Tracheal epithelial cell (primary cell): ENCODE results near the gene TNXB. TPM values are rescaled to one million over a fixed set of nuclear protein-coding genes. Genes with fewer than 3 reads are reported as not detected.

Experiments
- total RNA-seq: library from RNA; depleted of rRNA; stranded (reverse); fragments of >200 nt; gene quantifications from 2 replicates; pipeline ENCODE4 v1.2.1, GENCODE V29; 2014

Gene TNXB, protein sequence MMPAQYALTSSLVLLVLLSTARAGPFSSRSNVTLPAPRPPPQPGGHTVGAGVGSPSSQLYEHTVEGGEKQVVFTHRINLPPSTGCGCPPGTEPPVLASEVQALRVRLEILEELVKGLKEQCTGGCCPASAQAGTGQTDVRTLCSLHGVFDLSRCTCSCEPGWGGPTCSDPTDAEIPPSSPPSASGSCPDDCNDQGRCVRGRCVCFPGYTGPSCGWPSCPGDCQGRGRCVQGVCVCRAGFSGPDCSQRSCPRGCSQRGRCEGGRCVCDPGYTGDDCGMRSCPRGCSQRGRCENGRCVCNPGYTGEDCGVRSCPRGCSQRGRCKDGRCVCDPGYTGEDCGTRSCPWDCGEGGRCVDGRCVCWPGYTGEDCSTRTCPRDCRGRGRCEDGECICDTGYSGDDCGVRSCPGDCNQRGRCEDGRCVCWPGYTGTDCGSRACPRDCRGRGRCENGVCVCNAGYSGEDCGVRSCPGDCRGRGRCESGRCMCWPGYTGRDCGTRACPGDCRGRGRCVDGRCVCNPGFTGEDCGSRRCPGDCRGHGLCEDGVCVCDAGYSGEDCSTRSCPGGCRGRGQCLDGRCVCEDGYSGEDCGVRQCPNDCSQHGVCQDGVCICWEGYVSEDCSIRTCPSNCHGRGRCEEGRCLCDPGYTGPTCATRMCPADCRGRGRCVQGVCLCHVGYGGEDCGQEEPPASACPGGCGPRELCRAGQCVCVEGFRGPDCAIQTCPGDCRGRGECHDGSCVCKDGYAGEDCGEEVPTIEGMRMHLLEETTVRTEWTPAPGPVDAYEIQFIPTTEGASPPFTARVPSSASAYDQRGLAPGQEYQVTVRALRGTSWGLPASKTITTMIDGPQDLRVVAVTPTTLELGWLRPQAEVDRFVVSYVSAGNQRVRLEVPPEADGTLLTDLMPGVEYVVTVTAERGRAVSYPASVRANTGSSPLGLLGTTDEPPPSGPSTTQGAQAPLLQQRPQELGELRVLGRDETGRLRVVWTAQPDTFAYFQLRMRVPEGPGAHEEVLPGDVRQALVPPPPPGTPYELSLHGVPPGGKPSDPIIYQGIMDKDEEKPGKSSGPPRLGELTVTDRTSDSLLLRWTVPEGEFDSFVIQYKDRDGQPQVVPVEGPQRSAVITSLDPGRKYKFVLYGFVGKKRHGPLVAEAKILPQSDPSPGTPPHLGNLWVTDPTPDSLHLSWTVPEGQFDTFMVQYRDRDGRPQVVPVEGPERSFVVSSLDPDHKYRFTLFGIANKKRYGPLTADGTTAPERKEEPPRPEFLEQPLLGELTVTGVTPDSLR (N-terminal part only)
- total RNA-seq, result 0.43 and 0.48 TPM in 2 replicates

DNA sequence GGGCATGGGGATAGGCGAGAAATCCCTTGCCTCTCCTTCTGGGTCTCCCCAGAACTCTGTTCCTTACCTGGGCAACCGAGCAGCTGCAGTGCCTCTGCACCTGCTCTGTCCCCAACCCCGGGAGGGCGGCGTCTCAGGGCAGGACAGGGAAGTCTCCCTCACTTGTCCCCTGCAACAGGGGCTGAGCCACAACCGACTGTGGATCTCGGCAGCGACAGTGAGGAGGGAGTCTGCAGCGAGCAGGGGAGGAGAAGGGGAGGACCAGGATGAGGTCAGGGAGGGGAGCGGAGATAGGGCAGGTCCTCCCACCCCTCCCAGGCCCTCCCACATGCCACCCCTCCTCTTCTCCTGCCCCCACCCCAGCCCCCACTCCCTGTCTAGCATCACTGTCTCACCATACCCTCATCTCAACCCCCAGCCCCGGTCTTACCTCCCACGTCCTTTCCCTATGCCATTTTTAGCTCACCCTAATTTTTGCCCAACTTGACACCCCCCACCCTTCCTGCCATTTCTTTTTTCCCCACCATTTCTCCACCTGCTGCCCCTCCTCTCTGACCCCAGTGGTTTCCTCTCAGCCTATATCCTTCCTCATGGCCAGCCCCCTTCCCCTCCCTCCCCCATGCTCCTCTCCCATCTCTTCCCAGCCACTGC, at the start of gene TNXB:
Gene TNXB, minus strand, starts transcription at position 225 of the 651 bp plus-strand sequence. CDS start 11,140 bp downstream, outside the sequence.

DNA sequence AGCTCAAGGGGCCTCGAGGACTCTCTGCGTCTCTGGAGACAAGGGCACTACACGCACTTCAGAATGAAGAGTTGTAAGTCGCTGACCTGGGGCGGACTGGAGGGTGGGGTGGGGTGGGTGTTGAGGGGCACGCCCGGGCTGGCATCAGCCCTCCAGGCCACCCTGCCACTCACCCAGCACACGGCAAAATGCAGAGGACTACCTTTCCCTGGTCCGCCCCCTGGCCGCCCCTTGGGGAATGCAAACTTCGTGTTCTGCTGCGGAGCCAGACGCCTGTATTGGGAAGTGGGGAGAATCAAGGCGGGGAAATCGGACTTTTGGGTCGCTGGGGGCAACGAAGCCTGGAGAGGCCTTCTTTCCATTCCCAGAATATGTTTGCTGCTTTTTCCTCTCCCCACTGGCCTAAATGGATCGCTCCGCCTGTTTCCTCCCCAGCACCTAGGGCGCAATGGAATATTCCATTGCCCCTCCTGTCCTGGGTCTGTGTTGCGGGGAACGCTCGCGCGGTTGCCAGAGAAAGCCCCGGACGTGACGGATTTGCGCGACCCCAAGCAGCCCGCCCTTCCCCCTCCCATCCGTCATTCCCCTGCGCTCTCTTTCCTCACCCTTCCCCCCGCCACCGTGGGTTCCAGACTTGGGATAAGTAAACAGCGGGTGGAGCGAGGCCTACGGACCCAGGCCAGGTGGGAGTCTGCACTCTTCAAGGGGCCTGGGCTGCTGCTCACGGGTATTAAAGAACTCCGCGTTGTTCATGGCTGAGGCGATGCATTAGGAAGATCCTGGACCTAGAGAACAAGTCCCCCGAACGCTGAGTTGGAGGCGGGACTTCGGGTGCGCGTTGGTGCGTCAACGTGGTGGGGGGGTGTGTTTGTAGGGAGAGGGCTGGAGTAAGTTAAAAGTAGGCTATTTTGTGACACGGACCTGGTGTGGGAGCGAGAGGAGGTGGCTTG, 44.7 kb upstream of the TNXB start, which contains the start of gene PPT2:
Gene PPT2, plus strand, starts transcription at position 578 of the 950 bp plus-strand sequence. CDS start 454 bp downstream, outside the sequence.

DNA sequence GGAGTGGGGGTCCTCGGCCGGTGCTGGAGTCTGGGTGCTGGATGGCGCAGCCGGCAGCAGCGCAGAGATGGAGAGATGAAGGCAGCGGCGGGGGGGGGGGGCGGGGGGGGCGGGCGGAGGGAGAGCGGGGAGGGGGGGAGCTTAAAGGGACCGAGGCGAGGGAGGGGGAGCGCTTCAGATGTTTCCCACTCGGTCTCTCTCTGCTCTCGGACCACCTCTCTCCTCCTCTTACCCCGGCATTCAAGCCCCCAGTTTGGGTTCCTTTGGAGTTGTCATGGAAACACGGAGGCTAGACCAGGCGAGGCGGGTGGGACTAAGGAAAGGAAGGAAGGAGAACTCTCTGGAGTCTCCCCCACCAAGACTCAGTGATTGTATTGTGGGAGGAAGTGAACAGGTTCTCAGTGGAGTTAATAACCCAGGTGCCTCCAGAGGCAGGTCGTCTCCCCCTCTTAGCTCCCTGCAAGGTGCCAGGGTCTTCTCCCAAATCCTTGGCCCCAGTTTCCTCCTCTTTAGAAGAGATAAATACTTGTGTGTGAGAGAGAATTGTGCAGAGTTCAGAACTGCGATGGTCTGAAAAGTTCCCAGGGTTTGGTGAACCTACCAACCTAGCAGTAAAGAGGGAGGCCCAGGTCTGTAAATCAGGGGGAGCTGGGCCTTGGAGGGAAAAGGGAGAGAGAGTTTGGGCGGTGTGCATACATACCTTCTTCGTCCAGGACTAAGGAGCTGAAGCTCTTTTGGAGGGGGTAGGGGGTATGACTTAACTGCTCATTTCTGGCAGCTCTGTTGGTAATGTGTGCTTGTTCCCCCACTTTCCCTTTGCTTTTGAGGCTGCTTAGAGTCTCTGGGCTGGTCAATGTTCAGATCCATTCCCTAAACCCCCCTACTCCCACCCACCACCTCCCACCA, 43.0 kb upstream of the TNXB start, which contains the start of gene PRRT1:
Gene PRRT1, minus strand, starts transcription at position 77 of the 906 bp plus-strand sequence. CDS start 112 bp downstream, outside the sequence.

DNA sequence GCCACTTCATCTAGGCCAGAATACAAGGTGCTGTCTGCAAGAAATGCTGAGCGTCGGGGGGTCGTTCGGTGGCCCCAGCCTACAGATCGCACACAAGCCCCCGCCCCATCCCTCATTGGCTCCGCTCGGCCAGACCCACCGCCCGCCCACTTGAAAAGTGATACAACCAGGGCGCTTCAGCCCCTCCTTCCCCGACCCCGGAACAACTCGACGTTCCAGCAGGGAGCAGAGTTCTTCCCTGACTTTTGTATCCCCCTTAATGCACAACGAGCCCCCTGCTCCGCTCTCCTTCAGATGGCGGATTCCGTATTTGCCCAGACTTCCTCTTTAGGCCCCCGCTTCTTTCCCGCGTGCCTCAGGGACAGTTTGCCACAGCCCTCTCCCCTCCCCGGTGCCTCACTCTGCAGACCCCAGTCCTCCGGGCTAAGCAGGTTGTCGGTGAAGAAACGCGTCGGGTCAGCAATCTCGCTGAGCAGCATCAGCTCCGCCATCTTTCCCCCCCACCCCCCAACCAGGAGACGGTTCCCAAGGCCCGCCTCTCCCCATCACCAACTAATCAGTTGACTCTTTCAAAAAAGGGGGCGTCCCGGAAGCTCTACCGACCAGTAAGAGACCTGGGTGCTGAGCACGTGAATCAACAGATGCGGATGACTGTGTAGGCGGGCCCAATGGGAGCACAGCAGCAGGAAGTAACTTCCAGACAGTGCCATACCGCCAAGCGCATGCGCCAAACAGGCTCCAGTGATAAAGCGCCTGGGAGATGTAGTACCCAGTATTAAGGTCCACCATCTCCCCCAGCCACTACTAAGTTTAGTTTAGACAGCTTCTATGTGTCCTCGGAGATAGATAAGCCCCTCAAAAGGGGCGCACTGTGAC, 18.8 kb upstream of the TNXB start, which contains the start of gene ATF6B:
Gene ATF6B, minus strand, starts transcription at position 530 of the 876 bp plus-strand sequence. Its CDS starts 39 bp downstream, at position 491.

DNA sequence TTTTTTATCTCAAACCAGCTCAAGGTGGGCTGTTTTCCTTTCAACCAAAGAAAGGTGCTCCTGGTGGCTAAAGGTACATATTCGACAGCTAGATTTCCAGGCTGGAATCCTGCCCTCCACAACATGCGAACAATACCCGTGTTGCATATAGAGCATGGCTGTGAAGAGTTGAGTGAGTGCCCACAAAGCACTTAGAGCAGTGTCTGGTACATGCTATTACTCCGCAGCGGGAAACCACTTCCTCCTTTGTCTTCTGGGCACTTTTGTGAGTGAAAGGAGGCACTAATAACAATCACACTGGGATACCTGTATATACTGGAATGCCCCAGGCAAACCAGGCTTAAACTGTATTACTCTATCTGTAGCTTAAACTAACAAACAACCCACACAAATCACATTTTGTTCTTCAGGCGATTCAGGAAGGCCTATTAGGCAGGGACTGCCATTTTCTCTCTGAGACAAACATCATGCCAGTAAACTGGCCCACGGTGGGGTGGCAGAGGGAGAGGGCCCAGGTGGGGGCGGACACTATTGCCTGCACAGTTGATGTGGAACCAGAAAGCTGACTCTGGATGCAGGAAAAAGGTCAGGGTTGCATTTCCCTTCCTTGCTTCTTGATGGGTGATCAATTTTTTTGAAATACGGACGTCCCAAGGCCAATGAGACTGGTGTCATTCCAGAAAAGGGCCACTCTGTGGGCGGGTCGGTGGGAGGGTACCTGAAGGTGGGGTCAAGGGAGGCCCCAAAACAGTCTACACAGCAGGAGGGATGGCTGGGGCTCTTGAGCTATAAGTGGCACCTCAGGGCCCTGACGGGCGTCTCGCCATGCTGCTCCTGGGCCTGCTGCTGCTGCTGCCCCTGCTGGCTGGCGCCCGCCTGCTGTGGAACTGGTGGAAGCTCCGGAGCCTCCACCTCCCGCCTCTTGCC, 71.3 kb downstream of the TNXB start, which contains the start of gene CYP21A2:
Gene CYP21A2, plus strand, starts transcription at position 818 of the 927 bp plus-strand sequence. Its CDS starts 8 bp downstream, at position 826.

DNA sequence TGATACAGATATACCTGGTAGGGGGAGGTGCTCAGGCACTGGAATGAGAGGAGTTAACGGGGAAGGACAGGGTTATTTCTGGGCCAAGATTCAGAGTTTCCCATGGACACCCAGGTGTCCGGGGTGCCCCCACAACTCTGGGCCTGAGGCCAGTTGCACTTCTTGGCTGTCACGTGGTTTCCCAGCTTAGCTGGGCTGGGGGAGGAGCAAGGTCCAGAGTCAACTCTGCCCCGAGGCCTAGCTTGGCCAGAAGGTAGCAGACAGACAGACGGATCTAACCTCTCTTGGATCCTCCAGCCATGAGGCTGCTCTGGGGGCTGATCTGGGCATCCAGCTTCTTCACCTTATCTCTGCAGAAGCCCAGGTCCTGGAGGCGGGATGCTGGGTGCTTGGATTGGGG, 94.6 kb downstream of the TNXB start, which contains the start of gene C4B:
Gene C4B, plus strand, starts transcription at position 249 of the 400 bp plus-strand sequence. Its CDS starts 51 bp downstream, at position 300.

Other genes starting within 250 kb of the TNXB start
- 70.3 and 75.4 TPM in 2 replicates for gene NEU1, start 246.5 kb downstream of the TNXB start, total RNA-seq
- 3.8 and 8.2 TPM in 2 replicates for gene SLC44A4, start 230.3 kb downstream of the TNXB start, total RNA-seq
- 25.6 and 28.4 TPM in 2 replicates for gene EHMT2, start 211.6 kb downstream of the TNXB start, total RNA-seq
- 0.72 and 3.0 TPM in 2 replicates for gene ZBTB12, start 207.3 kb downstream of the TNXB start, total RNA-seq
- gene C2, start 181.6 kb downstream of the TNXB start, total RNA-seq, result 0.96 and 2.1 TPM in 2 replicates
- 0.64 and 19.0 TPM in 2 replicates for gene CFB, start 163.2 kb downstream of the TNXB start, total RNA-seq
- gene NELFE, start 150.4 kb downstream of the TNXB start, total RNA-seq, result 120 and 152 TPM in 2 replicates
- 48.2 and 48.4 TPM in 2 replicates for gene SKIC2, start 150.2 kb downstream of the TNXB start, total RNA-seq
- gene DXO, start 137.2 kb downstream of the TNXB start, total RNA-seq, result 10.6 and 13.2 TPM in 2 replicates
- 1.4 and 2.8 TPM in 2 replicates for gene C4A, start 127.3 kb downstream of the TNXB start, total RNA-seq
- gene C4B, start 94.5 kb downstream of the TNXB start, total RNA-seq, result 1.2 and 2.3 TPM in 2 replicates
- gene CYP21A2, start 70.9 kb downstream of the TNXB start, total RNA-seq, result 0.24 TPM in 1 of 2 replicates, not detected in the other
- 12.6 and 15.2 TPM in 2 replicates for gene ATF6B, start 18.9 kb upstream of the TNXB start, total RNA-seq
- gene FKBPL, start 20.9 kb upstream of the TNXB start, total RNA-seq, result 4.3 and 7.0 TPM in 2 replicates
- not detected in 2 replicates for gene PRRT1, start 42.6 kb upstream of the TNXB start, total RNA-seq
- 11.1 and 83.4 TPM in 2 replicates for gene PPT2, start 44.8 kb upstream of the TNXB start, total RNA-seq
- gene EGFL8, start 55.3 kb upstream of the TNXB start, total RNA-seq, result 0.24 TPM in 1 of 2 replicates, not detected in the other
- gene AGPAT1, start 66.7 kb upstream of the TNXB start, total RNA-seq, result 9.4 and 11.3 TPM in 2 replicates
- 33.2 and 39.8 TPM in 2 replicates for gene RNF5, start 69.1 kb upstream of the TNXB start, total RNA-seq
- 0.43 TPM in 1 of 2 replicates, not detected in the other for gene AGER, start 74.9 kb upstream of the TNXB start, total RNA-seq
- gene PBX2, start 80.9 kb upstream of the TNXB start, total RNA-seq, result 32.6 and 36.4 TPM in 2 replicates
- 0.64 and 1.7 TPM in 2 replicates for gene GPSM3, start 83.3 kb upstream of the TNXB start, total RNA-seq
- gene NOTCH4, start 114.7 kb upstream of the TNXB start, total RNA-seq, result 0.43 and 0.72 TPM in 2 replicates